Subcutaneous adipose tissue (tissue), 4 donors: ENCODE measurements around the gene GLB1L. TPM values are rescaled to one million over a fixed set of nuclear protein-coding genes. Genes with fewer than 3 reads are reported as not detected.

Experiments used
- total RNA-seq, 4 donors: library from RNA; depleted of rRNA; stranded (reverse); fragments of >200 nt; gene quantifications; one replicate each; pipeline ENCODE4 v1.1.0, GENCODE V29; 2016
- TF ChIP-seq, protein P1 (sequence below): fragments of 450-650 bp; IDR thresholded peaks from one replicate; pipeline ENCODE4 v1.5.1; 2016; ENCODE audit warnings: low read depth, mild to moderate bottlenecking, control low read depth, antibody characterized with exemption, moderate library complexity

Gene GLB1L
- total RNA-seq, 4 donors from 2014 or later, result 2.9 to 12.2 (median 11.0) TPM

DNA sequence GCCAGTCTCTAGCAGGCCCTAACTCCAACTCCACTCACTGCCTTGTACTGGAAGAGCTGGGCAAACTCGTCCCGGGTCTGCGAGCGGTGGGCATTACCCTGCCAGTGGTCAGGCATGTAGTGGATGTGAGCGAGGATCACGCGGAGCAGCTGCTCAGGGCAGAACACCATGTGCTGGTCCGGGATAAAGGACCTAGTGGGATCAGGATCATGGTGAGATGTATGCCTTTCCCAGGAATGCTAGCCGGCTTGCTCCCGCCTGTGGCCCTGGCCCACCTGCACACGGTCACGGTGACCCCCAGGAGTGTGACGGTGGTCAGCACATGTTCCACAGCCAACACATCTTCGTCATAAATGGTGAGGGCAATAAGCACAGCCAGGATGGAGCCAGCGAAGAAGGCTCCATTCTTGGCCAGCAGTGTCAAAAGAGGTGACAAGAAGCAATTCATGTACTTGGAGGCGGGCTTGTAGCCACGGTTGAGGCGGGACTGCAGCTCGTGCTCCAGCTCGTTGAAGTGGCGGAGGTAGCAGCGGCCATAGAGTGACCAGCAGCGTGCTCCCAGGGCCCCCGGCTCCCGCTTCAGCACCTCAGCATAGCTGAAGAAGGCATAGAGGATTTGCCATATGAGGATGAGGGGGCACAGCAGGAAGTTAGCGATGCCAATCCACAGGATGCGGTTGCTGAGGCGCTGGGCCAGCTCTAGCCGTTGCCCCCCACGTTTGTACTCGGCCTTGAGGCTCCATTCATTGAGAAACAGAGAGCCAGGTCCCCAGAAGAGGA lies 21.2 kb downstream of the GLB1L start:
- TF ChIP-seq, protein P1, sequence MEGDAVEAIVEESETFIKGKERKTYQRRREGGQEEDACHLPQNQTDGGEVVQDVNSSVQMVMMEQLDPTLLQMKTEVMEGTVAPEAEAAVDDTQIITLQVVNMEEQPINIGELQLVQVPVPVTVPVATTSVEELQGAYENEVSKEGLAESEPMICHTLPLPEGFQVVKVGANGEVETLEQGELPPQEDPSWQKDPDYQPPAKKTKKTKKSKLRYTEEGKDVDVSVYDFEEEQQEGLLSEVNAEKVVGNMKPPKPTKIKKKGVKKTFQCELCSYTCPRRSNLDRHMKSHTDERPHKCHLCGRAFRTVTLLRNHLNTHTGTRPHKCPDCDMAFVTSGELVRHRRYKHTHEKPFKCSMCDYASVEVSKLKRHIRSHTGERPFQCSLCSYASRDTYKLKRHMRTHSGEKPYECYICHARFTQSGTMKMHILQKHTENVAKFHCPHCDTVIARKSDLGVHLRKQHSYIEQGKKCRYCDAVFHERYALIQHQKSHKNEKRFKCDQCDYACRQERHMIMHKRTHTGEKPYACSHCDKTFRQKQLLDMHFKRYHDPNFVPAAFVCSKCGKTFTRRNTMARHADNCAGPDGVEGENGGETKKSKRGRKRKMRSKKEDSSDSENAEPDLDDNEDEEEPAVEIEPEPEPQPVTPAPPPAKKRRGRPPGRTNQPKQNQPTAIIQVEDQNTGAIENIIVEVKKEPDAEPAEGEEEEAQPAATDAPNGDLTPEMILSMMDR, result no peak

DNA sequence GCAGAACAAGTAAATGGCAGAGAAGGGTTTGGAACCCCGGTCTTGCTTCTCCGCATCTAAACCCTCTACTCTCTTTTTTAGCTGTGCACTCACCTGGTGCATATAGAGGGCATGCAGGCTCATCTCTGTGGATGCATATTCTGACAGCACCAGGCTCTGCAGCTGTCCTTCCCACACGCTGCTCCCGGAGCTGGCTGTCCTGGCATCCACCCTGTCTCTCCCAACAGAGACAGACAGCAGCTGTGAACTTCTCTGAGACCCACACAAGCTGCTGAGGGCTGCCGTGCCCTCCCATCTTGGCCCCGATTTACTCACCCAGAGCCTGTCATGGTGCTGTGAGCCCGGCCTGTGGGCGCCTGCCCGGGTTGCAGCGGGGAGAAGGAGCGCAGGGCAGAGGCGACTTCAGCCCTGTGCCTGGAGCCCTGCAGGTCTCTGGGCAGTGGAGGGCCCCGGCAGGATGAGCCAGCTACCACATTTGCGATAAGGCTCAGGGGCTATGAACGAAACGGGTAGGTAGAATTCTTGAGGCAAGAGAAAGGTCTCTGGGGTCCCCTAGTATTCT lies 23.2 kb downstream of the GLB1L start:
- TF ChIP-seq, protein P1, result no peak

DNA sequence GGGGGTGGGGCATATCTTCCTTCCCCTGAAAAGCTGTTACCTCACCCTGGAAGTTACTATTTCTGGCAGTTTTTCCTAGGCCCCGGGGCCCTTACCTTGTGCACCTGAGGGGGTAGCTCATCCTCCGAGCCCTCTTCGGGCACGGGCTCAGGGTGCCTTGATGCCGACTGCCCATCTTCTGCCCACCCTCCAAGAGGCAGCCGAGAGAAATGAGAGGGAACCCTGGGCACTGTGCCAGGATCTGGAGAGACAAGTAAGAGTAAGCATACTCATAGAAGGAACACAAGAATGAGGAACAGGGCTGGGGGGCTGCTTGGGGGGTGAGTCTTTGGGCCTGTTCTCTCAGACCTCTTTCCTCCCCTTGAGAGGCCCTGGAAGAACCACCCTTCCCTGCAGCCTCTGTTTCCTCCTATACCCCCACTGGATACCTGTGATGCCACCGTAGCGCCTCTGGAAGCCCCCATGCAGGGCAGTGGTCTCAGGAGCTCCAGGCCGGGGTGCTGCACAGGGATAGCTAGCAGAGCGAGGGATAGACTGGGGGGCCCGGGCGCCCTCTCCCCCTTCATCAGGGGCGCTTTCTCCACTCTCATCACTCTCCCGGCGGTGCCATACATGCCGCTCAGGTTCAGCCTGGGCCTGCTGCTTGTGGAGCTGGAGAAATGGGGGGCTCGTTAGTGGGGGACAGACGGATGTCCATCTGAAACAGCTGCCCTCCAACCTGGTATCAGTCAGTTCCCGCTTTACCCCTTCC lies 24.4 kb downstream of the GLB1L start:
- TF ChIP-seq, protein P1, result no peak

DNA sequence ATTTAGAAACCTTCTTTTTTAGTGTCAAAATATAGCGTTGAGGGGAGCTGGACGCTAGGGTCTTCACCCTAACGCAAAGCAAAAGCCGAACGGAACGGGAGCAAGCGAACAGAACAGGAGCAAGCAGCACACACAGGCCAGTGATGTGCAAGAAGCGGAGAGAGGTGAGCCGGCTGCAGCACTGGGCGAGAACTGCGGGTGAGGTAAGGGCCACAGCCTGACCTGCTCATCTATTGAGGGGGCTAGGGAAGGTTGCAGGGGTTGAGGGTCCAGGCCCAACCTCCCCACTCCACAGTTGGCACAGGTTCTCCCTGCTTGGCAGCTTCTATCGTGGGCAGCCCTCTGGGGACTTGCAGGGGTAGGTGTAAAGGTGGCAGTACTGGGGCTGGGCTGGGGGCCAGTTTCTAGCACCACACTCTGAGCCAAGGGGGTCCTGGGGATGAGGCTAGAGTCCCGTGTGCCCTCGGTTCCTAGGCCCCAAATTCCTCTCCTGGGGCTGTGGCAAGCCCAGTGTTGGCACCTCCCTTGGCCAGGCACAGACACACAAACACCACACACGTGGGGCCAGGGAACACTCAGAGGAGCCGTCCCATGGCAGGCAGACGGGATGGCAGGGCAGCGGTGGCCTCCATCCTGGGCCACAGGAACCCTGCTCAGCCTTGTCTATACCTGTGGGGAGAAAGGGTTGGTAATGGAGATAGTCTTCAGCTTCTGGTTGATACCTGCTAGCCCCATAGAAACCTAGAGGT lies 25.3 kb downstream of the GLB1L start:
- TF ChIP-seq, protein P1, result no peak

DNA sequence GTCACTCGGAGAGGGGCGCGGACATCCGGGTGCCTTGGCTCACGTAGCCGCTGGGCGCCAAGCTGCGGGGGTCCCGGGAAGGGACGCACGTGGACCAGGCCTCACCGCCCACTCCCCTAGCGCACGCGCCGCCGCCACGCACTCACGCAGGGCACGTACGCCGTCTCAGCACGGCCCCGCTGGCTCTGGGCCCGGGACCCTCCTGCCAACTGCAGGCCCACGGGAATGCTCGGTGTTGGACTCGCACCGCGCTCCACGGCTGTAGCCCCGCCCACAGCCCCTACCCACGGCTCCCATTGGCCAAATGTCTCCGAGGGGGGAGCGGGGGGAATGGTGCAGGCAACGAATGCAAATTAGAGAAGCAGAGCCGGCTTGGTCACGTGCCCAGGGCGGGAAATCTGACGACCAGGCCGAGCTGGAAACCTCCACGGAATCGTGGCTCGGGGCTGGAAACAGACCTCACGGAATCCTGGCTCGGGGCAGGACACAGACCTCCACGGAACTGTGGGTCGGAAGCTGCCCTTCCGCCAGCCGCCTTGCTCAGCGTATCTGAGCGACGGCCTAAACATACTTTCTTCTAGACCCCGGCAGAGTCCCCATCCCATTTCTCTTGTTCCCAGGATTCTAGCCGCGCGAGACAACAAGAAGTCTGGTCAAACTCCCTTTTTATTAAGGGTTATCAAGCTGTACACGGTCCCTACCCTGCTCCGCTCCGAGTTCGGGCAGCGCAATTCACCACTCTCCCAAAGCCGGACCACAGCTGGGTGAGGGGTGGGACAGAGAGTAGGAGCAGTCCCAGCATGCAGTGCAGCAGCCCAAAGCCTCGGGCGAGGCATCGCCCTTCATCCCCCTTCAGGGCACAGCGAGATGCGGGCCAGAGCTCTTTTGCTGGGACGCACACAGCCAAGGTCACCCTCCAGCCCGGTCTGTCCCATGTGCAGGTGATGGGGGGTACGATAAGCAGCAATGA lies 26.2 kb downstream of the GLB1L start, which contains the start of gene ABCB6:
TSS of gene ABCB6 (minus strand) at position 227 of the 970 bp plus-strand sequence. CDS start 285 bp downstream, outside the sequence.
- TF ChIP-seq, protein P1, result no peak

DNA sequence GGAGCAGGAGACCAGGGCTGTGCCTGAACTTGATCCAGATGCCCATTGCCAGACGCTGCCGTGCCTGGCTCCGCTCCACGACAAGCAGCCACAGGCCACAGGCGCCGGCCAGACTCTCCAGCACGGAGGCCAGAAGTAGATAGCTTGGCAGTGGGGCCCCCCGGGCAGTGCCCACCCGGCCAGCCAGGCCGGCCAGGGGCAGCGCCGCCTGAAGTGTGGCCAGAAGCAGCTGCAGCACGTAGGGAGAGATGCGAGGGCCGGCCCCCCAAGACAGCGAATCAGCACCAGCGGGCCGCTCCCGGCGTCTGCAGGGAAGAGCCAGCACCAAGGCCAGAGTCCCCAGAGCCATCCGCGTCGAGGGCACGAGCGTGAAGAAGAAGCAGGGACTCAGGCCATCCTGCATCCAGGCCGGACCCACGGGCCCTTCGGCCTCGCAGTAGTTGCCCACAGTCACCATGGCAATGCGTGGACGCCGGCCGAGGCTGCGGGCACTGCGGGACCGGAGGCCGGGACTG lies 27.0 kb downstream of the GLB1L start:
- TF ChIP-seq, protein P1, result no peak
